MM.1S (cell line): Measurements from ENCODE around the gene GBX2.
"Not testable (repeated sequence)": the region's sequence is repeated elsewhere in the genome, so short reads cannot be mapped to it uniquely, and the experiment has no call there.

Source experiments
- EZH2 ChIP-seq: fragments of 300-600 bp; sonication (generic); optimal IDR thresholded peaks from 2 replicates; pipeline ENCODE3; 2017; ENCODE audit warnings: low read depth, mild to moderate bottlenecking, antibody characterized with exemption, low read length, mixed read lengths
- EZH2phosphoT487 ChIP-seq: fragments of 300-600 bp; sonication (generic); IDR thresholded peaks from 2 replicates; pipeline ENCODE4 v1.6.1; 2018; ENCODE audit warnings: antibody characterized with exemption, low read length
- TF ChIP-seq, protein P1 (sequence below): fragments of 300-600 bp; sonication (generic); IDR thresholded peaks from 2 replicates; pipeline ENCODE4 v1.5.1; 2016; ENCODE audit warnings: antibody characterized with exemption, low read length, mixed read lengths

DNA sequence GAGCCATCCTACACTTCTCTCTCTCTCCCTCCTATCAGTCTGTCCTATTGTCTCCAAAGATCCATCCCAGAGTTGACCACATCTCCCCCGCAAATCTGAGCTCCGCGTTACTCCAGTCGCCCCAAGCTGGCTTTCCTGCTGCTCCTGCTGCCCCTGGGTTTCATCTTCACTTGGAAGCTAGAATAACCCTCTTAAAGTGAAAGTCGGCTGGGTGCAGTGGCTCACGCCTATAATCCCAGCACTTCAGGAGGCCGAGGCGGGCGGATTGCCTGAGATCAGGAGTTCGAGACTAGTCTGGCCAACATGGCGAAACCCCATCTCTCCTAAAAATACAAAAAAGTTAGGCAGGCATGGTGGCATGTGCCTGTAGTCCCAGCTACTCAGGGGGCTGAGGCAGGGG, 26.6 kb downstream of the GBX2 start:
- TF ChIP-seq, protein P1, sequence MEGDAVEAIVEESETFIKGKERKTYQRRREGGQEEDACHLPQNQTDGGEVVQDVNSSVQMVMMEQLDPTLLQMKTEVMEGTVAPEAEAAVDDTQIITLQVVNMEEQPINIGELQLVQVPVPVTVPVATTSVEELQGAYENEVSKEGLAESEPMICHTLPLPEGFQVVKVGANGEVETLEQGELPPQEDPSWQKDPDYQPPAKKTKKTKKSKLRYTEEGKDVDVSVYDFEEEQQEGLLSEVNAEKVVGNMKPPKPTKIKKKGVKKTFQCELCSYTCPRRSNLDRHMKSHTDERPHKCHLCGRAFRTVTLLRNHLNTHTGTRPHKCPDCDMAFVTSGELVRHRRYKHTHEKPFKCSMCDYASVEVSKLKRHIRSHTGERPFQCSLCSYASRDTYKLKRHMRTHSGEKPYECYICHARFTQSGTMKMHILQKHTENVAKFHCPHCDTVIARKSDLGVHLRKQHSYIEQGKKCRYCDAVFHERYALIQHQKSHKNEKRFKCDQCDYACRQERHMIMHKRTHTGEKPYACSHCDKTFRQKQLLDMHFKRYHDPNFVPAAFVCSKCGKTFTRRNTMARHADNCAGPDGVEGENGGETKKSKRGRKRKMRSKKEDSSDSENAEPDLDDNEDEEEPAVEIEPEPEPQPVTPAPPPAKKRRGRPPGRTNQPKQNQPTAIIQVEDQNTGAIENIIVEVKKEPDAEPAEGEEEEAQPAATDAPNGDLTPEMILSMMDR: not testable (repeated sequence)
- not testable (repeated sequence) for TF ChIP-seq EZH2, EZH2phosphoT487
